NCI-H1694 treated with DMSO at 0.1 percent for 48 hours (cell line): Measurements from ENCODE around the gene PRR36.

Source experiments
- DNase-seq: peaks from one replicate; lab custom pipeline; 2025; lab: John Stamatoyannopoulos, UW

The PRR36 gene

GRCh38 chr19:7913652-7914051 is 39.5 kb upstream of the PRR36 start:
- DNase-seq: no peak

- no peak for DNase-seq
These were observed 38.7 kb upstream of the PRR36 start for GRCh38 chr19:7912697-7913564.

GRCh38 chr19:7912144-7912696 is 38.0 kb upstream of the PRR36 start:
- DNase-seq: no peak

- DNase-seq: no peak
These were observed 37.4 kb upstream of the PRR36 start for GRCh38 chr19:7911508-7912143.

GRCh38 chr19:7910321-7911161 is 36.4 kb upstream of the PRR36 start:
- no peak for DNase-seq

- no peak for DNase-seq
These were observed 35.4 kb upstream of the PRR36 start for GRCh38 chr19:7909471-7910067.

- DNase-seq: no peak
These were observed 34.7 kb upstream of the PRR36 start for GRCh38 chr19:7908742-7909461.

GRCh38 chr19:7908078-7908699 is 34.0 kb upstream of the PRR36 start:
- no peak for DNase-seq

GRCh38 chr19:7907544-7907943 is 33.4 kb upstream of the PRR36 start:
- no peak for DNase-seq

- no peak for DNase-seq
These were observed 32.9 kb upstream of the PRR36 start for GRCh38 chr19:7907122-7907521.

- DNase-seq: no peak
These were observed 31.7 kb upstream of the PRR36 start for GRCh38 chr19:7905859-7906258.

- no peak for DNase-seq
These were observed 31.1 kb upstream of the PRR36 start for GRCh38 chr19:7905268-7905667.

GRCh38 chr19:7904074-7905020 is 30.2 kb upstream of the PRR36 start:
- DNase-seq: no peak

GRCh38 chr19:7903244-7904073 is 29.3 kb upstream of the PRR36 start, which contains the start of gene MAP2K7:
TSS of gene MAP2K7 (plus strand) at chr19:7903877. CDS start at chr19:7903945, 68 bp downstream.
- DNase-seq: peak; percentile 94

- DNase-seq: no peak
These were observed 28.6 kb upstream of the PRR36 start for GRCh38 chr19:7902796-7903243.

- DNase-seq: no peak
These were observed 27.1 kb upstream of the PRR36 start for GRCh38 chr19:7901337-7901736.

GRCh38 chr19:7900931-7901330 is 26.7 kb upstream of the PRR36 start:
- DNase-seq: no peak

- no peak for DNase-seq
These were observed 26.2 kb upstream of the PRR36 start for GRCh38 chr19:7900401-7900870.
